DMS 273 (cell line): Measurements from ENCODE around the gene PLXNC1.

Experiments used
- DNase-seq: peaks from one replicate; lab custom pipeline; 2025; ENCODE audit not compliant: unreplicated experiment; lab: John Stamatoyannopoulos, UW

The PLXNC1 gene

GRCh38 chr12:94147991-94148738 is at the start of gene PLXNC1:
Gene PLXNC1 (plus strand): TSS chr12:94148577. CDS start chr12:94148972, 395 bp downstream.
- peak; percentile 62 for DNase-seq

- DNase-seq: no peak
Observed at GRCh38 chr12:94099191-94099590, 49.2 kb upstream of the PLXNC1 start.

- peak; percentile 49 for DNase-seq
Observed at GRCh38 chr12:94099632-94100031, 48.7 kb upstream of the PLXNC1 start.

GRCh38 chr12:94100211-94100627 is 48.2 kb upstream of the PLXNC1 start:
- DNase-seq: no peak

GRCh38 chr12:94100990-94101737 is 47.2 kb upstream of the PLXNC1 start:
- peak; percentile 85 for DNase-seq

GRCh38 chr12:94101738-94102660 is 46.4 kb upstream of the PLXNC1 start:
- peak; percentile 92 for DNase-seq

GRCh38 chr12:94103986-94104385 is 44.4 kb upstream of the PLXNC1 start:
- no peak for DNase-seq

GRCh38 chr12:94107910-94108309 is 40.5 kb upstream of the PLXNC1 start:
- DNase-seq: no peak

GRCh38 chr12:94109160-94109559 is 39.2 kb upstream of the PLXNC1 start:
- peak; percentile 34 for DNase-seq

GRCh38 chr12:94110258-94110657 is 38.1 kb upstream of the PLXNC1 start:
- no peak for DNase-seq

GRCh38 chr12:94111302-94111701 is 37.1 kb upstream of the PLXNC1 start:
- no peak for DNase-seq

- DNase-seq: no peak
Observed at GRCh38 chr12:94112121-94112520, 36.3 kb upstream of the PLXNC1 start.

GRCh38 chr12:94114166-94114565 is 34.2 kb upstream of the PLXNC1 start:
- DNase-seq: no peak

- no peak for DNase-seq
Observed at GRCh38 chr12:94116191-94116590, 32.2 kb upstream of the PLXNC1 start.

GRCh38 chr12:94121886-94122285 is 26.5 kb upstream of the PLXNC1 start:
- no peak for DNase-seq

- DNase-seq: no peak
Observed at GRCh38 chr12:94122591-94122990, 25.8 kb upstream of the PLXNC1 start.

- DNase-seq: no peak
Observed at GRCh38 chr12:94123127-94123526, 25.2 kb upstream of the PLXNC1 start.

- DNase-seq: no peak
Observed at GRCh38 chr12:94126067-94126466, 22.3 kb upstream of the PLXNC1 start.

- DNase-seq: no peak
Observed at GRCh38 chr12:94127239-94128131, 20.9 kb upstream of the PLXNC1 start.

GRCh38 chr12:94128280-94128679 is 20.1 kb upstream of the PLXNC1 start:
- no peak for DNase-seq
